ENCODE measurements around the gene PIP4K2A. TPM values are rescaled to one million over a fixed set of nuclear protein-coding genes. Genes with fewer than 3 reads are reported as not detected.

The PIP4K2A gene
- total RNA-seq, 1 donor from 2014 or later: 102 TPM

- TF ChIP-seq CTCF (IDR thresholded peaks at IDR 0.05): no peak
- Mint-ChIP-seq H3K27ac (peak overlapping the region; percentile 70), H3K4me3 (no peak overlapping the region), H3K4me1 (peaks cover 93% of the 10 kb centered on the region), H3K9me3 (no peaks in the 10 kb centered on the region), H3K36me3 (ENCODE audit: low read depth) (peaks cover 35% of the 10 kb centered on the region), H3K27me3 (no peaks in the 10 kb centered on the region)
- intact Hi-C loops (cut with micrococcal nuclease): loop anchor here (10.0 kb wide), 2 partner anchors 841 to 1069 kb away; partner anchors contain the start of gene MLLT10
- DNase-seq (no peak), ATAC-seq (ENCODE audit: low read depth) (no peak)
- CTCF ChIA-PET: no interaction called here
- POLR2A ChIA-PET: interaction anchor here (1.2 kb wide), 1 partner anchor 110 kb away, joined by 5 read pairs; the partner anchor contains the start of gene PIP4K2A
Measured at GRCh38 chr10:22603581-22603980, 110.8 kb downstream of the PIP4K2A start.

- ChIA-PET POLR2A (interaction anchor here (1.2 to 2.5 kb wide), 6 partner anchors 11 to 112 kb away, joined by 3 to 17 read pairs (median 6); partner anchors contain the start of gene PIP4K2A), CTCF (interaction anchor here (1.8 kb wide), 1 partner anchor 28 kb away, joined by 4 read pairs; no protein-coding TSS in a partner anchor)
- no peaks in the 10 kb centered on the region for H3K9me3 Mint-ChIP-seq
- TF ChIP-seq CTCF (IDR thresholded peaks at IDR 0.05): no peak
- no peak for ATAC-seq (ENCODE audit: low read depth)
- H3K36me3 Mint-ChIP-seq (ENCODE audit: low read depth): peaks cover 19% of the 10 kb centered on the region
- H3K27ac Mint-ChIP-seq: peak overlapping the region; percentile 83
- peak overlapping the region; percentile 44 for H3K4me3 Mint-ChIP-seq
- DNase-seq: no peak
- no peaks in the 10 kb centered on the region for H3K27me3 Mint-ChIP-seq
- peaks cover 94% of the 10 kb centered on the region for H3K4me1 Mint-ChIP-seq
- intact Hi-C loops (cut with micrococcal nuclease): loop anchor here (1.0 to 10.0 kb wide), 4 partner anchors 29 to 1067 kb away; partner anchors contain the start of genes MLLT10 and PIP4K2A
Measured at GRCh38 chr10:22601618-22602017, 112.8 kb downstream of the PIP4K2A start.

GRCh38 chr10:22599636-22600228 lies 114.6 kb downstream of the PIP4K2A start:
- POLR2A ChIA-PET: interaction anchor here (0.6 to 2.5 kb wide), 8 partner anchors 9 to 283 kb away, joined by 3 to 17 read pairs (median 4); partner anchors contain the start of genes COMMD3 and PIP4K2A
- no peaks in the 10 kb centered on the region for H3K27me3 Mint-ChIP-seq
- H3K4me1 Mint-ChIP-seq: peaks cover 94% of the 10 kb centered on the region
- ATAC-seq (ENCODE audit: low read depth): no peak
- TF ChIP-seq CTCF (IDR thresholded peaks at IDR 0.05): no peak
- CTCF ChIA-PET: interaction anchor here (1.6 to 1.8 kb wide), 2 partner anchors 11 to 30 kb away, joined by 4 to 5 read pairs; no protein-coding TSS in a partner anchor
- H3K27ac Mint-ChIP-seq: peak overlapping the region; percentile 83
- peaks cover 17% of the 10 kb centered on the region for H3K36me3 Mint-ChIP-seq (ENCODE audit: low read depth)
- no peaks in the 10 kb centered on the region for H3K9me3 Mint-ChIP-seq
- DNase-seq: no peak
- H3K4me3 Mint-ChIP-seq: peak overlapping the region; percentile 65
- intact Hi-C loops (cut with micrococcal nuclease): loop anchor here (10.0 kb wide), 2 partner anchors 845 to 1065 kb away; partner anchors contain the start of gene MLLT10

GRCh38 chr10:22599048-22599561 lies 115.3 kb downstream of the PIP4K2A start:
- no peaks in the 10 kb centered on the region for H3K27me3 Mint-ChIP-seq
- intact Hi-C loops (cut with micrococcal nuclease): no loop called here
- ChIA-PET POLR2A (interaction anchor here (0.8 to 2.5 kb wide), 6 partner anchors 9 to 283 kb away, joined by 3 to 17 read pairs (median 6); partner anchors contain the start of genes COMMD3 and PIP4K2A), CTCF (interaction anchor here (1.6 kb wide), 1 partner anchor 12 kb away, joined by 5 read pairs; no protein-coding TSS in a partner anchor)
- ATAC-seq (ENCODE audit: low read depth): peak; percentile 18
- peaks cover 92% of the 10 kb centered on the region for H3K4me1 Mint-ChIP-seq
- peak overlapping the region; percentile 65 for H3K4me3 Mint-ChIP-seq
- no peak for TF ChIP-seq CTCF (IDR thresholded peaks at IDR 0.05)
- H3K27ac Mint-ChIP-seq: peak overlapping the region; percentile 83
- DNase-seq: no peak
- peaks cover 17% of the 10 kb centered on the region for H3K36me3 Mint-ChIP-seq (ENCODE audit: low read depth)
- no peaks in the 10 kb centered on the region for H3K9me3 Mint-ChIP-seq

- ATAC-seq (ENCODE audit: low read depth): no peak
Measured at GRCh38 chr10:22598478-22598877, 115.9 kb downstream of the PIP4K2A start.

More at GRCh38 chr10:22598478-22598877, 115.9 kb downstream of the PIP4K2A start:
- TF ChIP-seq CTCF (IDR thresholded peaks at IDR 0.05): no peak
- Mint-ChIP-seq H3K36me3 (ENCODE audit: low read depth) (peaks cover 14% of the 10 kb centered on the region), H3K27ac (peak overlapping the region; percentile 83), H3K27me3 (no peaks in the 10 kb centered on the region), H3K9me3 (no peaks in the 10 kb centered on the region), H3K4me3 (peak overlapping the region; percentile 65), H3K4me1 (peaks cover 92% of the 10 kb centered on the region)
- intact Hi-C loops (cut with micrococcal nuclease): no loop called here
- ChIA-PET CTCF (no interaction called here), POLR2A (interaction anchor here (1.8 kb wide), 1 partner anchor 115 kb away, joined by 9 read pairs; the partner anchor contains the start of gene PIP4K2A)
- DNase-seq: no peak
